ENCODE data around the gene TRPV2. TPM values are rescaled to one million over a fixed set of nuclear protein-coding genes. Genes with fewer than 3 reads are reported as not detected.

TRPV2 gene
- total RNA-seq, 1 donor from 2014 or later, result 86.5 TPM

DNA sequence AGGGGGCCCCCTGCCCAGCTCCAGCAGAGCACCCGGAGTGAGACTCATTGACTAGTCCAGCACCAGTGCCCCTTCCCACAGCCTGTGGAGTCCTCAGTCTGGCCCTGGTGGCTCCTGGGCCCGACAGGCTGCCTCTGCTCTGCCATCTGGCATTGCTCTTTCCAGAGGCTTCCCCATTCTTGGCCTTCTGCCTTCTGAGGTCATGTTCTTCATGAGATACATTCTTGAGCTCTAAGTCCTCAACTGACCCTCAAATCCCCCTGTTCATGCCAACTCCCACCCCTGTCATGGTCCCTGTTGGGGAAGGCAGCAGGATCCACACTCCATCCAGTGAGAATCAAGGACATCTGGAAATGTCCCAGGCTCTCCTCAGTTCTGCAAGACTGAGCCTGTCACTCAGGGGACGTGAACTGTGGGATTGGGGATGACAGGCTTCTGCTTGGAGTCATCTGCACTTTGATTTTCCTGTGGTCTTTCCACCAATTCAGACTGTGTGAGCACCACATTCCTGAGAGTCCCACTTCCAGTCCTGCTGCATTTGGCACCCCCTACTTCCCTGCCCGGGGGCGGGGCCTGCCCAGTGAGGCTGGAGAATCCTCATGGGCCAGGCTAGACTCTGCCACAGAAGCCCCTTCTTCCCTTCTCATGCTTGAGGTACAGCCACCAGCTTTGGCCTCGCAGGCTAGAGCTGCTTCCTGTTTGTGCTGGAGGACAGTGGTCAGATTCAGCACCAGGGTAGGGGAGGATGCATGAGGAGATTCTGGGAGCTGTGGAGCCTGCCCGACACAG is 2.7 kb downstream of the TRPV2 start:
- H3K4me1 ChIP-seq, result peaks cover 44% of the 10 kb centered on the region
- peak overlapping the region; percentile 28 for H3K27ac ChIP-seq
- ATAC-seq (no peak), DNase-seq (no peak)
- H3K36me3 ChIP-seq, result peaks cover 37% of the 10 kb centered on the region
- no peaks in the 10 kb centered on the region for H3K9me3 ChIP-seq
- intact Hi-C loops (cut with DNase I), result no loop called here
- H3K4me3 ChIP-seq, result no peak overlapping the region
- TF ChIP-seq, protein P1, sequence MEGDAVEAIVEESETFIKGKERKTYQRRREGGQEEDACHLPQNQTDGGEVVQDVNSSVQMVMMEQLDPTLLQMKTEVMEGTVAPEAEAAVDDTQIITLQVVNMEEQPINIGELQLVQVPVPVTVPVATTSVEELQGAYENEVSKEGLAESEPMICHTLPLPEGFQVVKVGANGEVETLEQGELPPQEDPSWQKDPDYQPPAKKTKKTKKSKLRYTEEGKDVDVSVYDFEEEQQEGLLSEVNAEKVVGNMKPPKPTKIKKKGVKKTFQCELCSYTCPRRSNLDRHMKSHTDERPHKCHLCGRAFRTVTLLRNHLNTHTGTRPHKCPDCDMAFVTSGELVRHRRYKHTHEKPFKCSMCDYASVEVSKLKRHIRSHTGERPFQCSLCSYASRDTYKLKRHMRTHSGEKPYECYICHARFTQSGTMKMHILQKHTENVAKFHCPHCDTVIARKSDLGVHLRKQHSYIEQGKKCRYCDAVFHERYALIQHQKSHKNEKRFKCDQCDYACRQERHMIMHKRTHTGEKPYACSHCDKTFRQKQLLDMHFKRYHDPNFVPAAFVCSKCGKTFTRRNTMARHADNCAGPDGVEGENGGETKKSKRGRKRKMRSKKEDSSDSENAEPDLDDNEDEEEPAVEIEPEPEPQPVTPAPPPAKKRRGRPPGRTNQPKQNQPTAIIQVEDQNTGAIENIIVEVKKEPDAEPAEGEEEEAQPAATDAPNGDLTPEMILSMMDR (IDR thresholded peaks at IDR 0.05), result no peak
- H3K27me3 ChIP-seq, result no peaks in the 10 kb centered on the region

DNA sequence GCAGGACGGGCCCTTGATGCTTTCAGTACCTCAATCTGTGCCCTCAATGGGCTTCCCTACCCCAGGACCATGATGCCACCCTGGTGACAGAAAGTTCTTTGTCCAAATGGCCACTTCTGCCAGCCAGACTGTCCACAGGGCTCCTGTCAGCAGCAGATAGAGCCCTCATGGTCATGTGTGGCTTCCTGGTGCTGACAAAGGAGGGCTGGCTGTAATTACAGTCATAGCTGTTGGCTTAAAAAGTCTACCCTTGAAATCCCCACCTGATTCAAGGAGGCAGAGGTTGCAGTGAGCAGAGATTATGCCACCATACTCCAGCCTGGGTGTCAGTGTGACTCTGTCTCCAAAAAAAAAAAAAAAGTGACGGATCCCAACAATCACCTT is 3.3 kb downstream of the TRPV2 start:
- Histone ChIP-seq H3K4me3 (no peak overlapping the region), H3K4me1 (peaks cover 44% of the 10 kb centered on the region), H3K27ac (peak overlapping the region; percentile 28), H3K9me3 (no peaks in the 10 kb centered on the region), H3K36me3 (peaks cover 42% of the 10 kb centered on the region), H3K27me3 (no peaks in the 10 kb centered on the region)
- TF ChIP-seq, protein P1 (IDR thresholded peaks at IDR 0.05), result no peak
- DNase-seq, result no peak
- intact Hi-C loops (cut with DNase I), result no loop called here
- no peak for ATAC-seq

DNA sequence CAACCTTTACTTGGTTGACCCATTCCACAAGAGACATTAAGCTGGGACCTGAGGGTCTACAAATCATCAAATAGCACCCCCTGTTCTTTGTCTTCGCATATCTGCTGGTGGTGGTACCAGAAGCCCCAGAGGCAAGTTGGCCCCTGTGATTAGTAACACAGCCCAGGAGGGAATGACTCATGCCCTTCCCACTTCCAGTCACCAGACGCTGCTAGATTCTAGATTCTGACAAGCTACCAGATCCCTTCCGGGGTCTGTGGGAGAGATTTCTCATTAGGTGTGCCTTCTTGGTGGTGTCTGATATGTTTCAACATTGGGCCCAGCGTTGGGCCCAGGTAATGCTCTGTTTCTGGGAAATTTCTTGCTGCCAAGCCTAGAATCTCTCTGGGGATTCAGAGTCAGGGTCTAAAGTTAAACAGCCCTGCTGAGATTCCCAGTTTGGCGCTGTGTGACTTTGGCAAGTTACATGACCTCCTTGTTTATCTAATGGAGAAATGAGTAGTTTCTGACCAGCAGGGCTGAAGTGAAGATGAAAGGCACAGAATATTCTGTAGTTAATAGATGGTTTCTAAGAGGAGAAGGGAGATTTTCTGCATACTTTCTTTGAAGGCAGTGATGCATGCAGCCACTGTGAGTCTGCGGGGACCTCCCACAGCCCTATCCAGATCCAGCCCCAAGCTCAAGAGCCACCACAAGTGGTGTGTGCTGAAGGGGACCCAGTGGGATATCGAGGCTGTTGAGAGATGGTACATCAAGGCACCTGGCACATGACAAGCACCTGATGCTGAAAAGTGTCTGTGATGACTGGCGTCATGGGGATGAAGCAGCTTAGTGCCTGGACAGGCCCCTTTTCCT is 3.9 kb downstream of the TRPV2 start:
- TF ChIP-seq, protein P1 (IDR thresholded peaks at IDR 0.05), result no peak
- DNase-seq (no peak), ATAC-seq (peak; percentile 18)
- peak overlapping the region; percentile 28 for H3K27ac ChIP-seq
- no peaks in the 10 kb centered on the region for H3K27me3 ChIP-seq
- H3K9me3 ChIP-seq, result no peaks in the 10 kb centered on the region
- no peak overlapping the region for H3K4me3 ChIP-seq
- H3K4me1 ChIP-seq, result peaks cover 44% of the 10 kb centered on the region
- peaks cover 47% of the 10 kb centered on the region for H3K36me3 ChIP-seq
- intact Hi-C loops (cut with DNase I), result no loop called here

DNA sequence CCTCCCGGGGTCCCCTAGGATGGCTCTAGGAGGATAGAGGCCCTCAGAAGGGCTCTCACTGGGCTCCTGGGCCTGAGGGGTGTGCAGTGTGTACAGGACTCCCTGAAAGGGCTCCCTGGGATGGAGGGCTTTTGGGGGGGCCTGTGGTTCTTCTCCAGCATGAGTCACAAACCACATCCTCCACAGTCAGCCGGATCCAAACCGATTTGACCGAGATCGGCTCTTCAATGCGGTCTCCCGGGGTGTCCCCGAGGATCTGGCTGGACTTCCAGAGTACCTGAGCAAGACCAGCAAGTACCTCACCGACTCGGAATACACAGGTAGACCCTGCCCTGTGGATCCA is 4.5 kb downstream of the TRPV2 start:
- TF ChIP-seq, protein P1 (IDR thresholded peaks at IDR 0.05), result no peak
- H3K36me3 ChIP-seq, result peaks cover 48% of the 10 kb centered on the region
- peak overlapping the region; percentile 28 for H3K27ac ChIP-seq
- ATAC-seq (no peak), DNase-seq (no peak)
- H3K4me3 ChIP-seq, result no peak overlapping the region
- H3K9me3 ChIP-seq, result no peaks in the 10 kb centered on the region
- intact Hi-C loops (cut with DNase I), result no loop called here
- peaks cover 44% of the 10 kb centered on the region for H3K4me1 ChIP-seq
- H3K27me3 ChIP-seq, result no peaks in the 10 kb centered on the region

DNA sequence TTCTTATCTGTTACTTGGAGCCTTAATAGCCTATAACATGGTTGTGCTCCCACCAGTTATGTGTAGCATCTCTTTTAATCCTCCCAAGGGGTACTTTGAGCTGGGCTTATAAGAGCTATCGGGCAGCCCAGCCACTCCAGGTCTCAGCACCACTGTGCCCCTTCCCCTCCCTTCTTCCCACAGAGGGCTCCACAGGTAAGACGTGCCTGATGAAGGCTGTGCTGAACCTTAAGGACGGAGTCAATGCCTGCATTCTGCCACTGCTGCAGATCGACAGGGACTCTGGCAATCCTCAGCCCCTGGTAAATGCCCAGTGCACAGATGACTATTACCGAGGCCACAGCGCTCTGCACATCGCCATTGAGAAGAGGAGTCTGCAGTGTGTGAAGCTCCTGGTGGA is 7.0 kb downstream of the TRPV2 start:
- Histone ChIP-seq H3K27ac (no peak overlapping the region), H3K4me1 (peaks cover 32% of the 10 kb centered on the region), H3K36me3 (peaks cover 57% of the 10 kb centered on the region), H3K9me3 (no peaks in the 10 kb centered on the region), H3K27me3 (no peaks in the 10 kb centered on the region), H3K4me3 (no peak overlapping the region)
- TF ChIP-seq, protein P1 (IDR thresholded peaks at IDR 0.05), result no peak
- intact Hi-C loops (cut with DNase I), result no loop called here
- ATAC-seq (no peak), DNase-seq (no peak)

Measured in upper lobe of right lung (tissue), 1 donor.